T follicular helper cell (primary cell): ENCODE results near the gene SIM2.

ENCODE experiments used
- DNase-seq: peaks from one replicate; pipeline ENCODE4 v3.0.0-alpha.2; 2020; ENCODE audit warnings: low read depth

The SIM2 gene

GRCh38 chr21:36765229-36765628 is 66.3 kb downstream of the SIM2 start:
- DNase-seq: no peak

GRCh38 chr21:36766511-36766910 is 67.6 kb downstream of the SIM2 start:
- DNase-seq: no peak

GRCh38 chr21:36767096-36767495 is 68.2 kb downstream of the SIM2 start:
- DNase-seq: no peak

GRCh38 chr21:36768496-36768895 is 69.6 kb downstream of the SIM2 start:
- no peak for DNase-seq

- no peak for DNase-seq
These were observed 70.3 kb downstream of the SIM2 start for GRCh38 chr21:36769051-36769839.

GRCh38 chr21:36773117-36773516 is 74.2 kb downstream of the SIM2 start:
- DNase-seq: no peak

GRCh38 chr21:36773995-36774394 is 75.1 kb downstream of the SIM2 start:
- no peak for DNase-seq

- no peak for DNase-seq
These were observed 78.2 kb downstream of the SIM2 start for GRCh38 chr21:36776981-36777617.

- DNase-seq: no peak
These were observed 81.9 kb downstream of the SIM2 start for GRCh38 chr21:36780861-36781260.

GRCh38 chr21:36783612-36784374 is 84.9 kb downstream of the SIM2 start:
- DNase-seq: no peak

GRCh38 chr21:36784947-36785346 is 86.0 kb downstream of the SIM2 start:
- DNase-seq: no peak

- no peak for DNase-seq
These were observed 86.7 kb downstream of the SIM2 start for GRCh38 chr21:36785615-36786014.

GRCh38 chr21:36786186-36786585 is 87.3 kb downstream of the SIM2 start:
- DNase-seq: no peak

GRCh38 chr21:36788120-36788638 is 89.3 kb downstream of the SIM2 start:
- no peak for DNase-seq

- DNase-seq: no peak
These were observed 91.7 kb downstream of the SIM2 start for GRCh38 chr21:36790616-36791015.

- DNase-seq: no peak
These were observed 92.3 kb downstream of the SIM2 start for GRCh38 chr21:36791180-36791579.

- DNase-seq: no peak
These were observed 93.0 kb downstream of the SIM2 start for GRCh38 chr21:36791695-36792470.

- no peak for DNase-seq
These were observed 93.6 kb downstream of the SIM2 start for GRCh38 chr21:36792505-36792967.

- no peak for DNase-seq
These were observed 97.2 kb downstream of the SIM2 start for GRCh38 chr21:36796070-36796469.

- DNase-seq: no peak
These were observed 99.6 kb downstream of the SIM2 start for GRCh38 chr21:36798491-36798890.
